Anterior cingulate cortex (tissue), 58 donors: ENCODE results near the gene TASP1.
A peak's percentile ranks its signal among the peaks of the same experiment; 100 is the strongest.

Experiments
- DNase-seq, 58 donors: peaks; one replicate each; lab custom pipeline; 2025; lab: John Stamatoyannopoulos, UW

TASP1 gene

DNA sequence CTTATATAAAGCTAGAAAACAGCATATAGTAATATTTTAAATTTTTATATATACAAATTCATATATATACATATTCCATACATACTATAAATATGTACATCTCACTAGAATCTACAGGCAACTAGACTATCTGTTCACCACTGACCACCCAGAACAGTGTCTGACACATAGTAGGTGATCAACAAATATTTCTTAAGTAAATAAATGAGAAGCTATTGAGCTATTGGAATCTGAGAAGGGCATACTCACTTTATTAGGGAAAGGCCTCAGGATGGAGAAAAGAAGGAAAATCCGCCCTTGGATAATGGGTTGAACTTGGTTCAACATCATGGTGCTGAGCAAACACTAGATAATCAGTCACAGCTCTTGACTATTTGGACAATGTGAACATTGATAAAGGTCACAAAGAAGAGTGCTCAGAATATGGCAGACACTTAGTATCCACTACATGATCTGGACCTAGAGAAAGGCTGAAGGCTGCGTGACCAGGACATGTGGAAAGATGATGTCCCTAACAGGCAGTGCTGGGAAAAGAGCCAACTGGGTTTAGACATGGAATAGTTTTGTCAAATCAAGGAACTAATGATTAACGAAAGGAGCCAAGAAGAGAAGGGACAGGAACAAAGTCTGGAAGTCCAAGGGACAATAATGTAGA lies 186.1 kb downstream of the TASP1 start:
- DNase-seq = no peak

- DNase-seq = no peak
These were observed 188.8 kb downstream of the TASP1 start for GRCh38 chr20:13449868-13450434.

DNA sequence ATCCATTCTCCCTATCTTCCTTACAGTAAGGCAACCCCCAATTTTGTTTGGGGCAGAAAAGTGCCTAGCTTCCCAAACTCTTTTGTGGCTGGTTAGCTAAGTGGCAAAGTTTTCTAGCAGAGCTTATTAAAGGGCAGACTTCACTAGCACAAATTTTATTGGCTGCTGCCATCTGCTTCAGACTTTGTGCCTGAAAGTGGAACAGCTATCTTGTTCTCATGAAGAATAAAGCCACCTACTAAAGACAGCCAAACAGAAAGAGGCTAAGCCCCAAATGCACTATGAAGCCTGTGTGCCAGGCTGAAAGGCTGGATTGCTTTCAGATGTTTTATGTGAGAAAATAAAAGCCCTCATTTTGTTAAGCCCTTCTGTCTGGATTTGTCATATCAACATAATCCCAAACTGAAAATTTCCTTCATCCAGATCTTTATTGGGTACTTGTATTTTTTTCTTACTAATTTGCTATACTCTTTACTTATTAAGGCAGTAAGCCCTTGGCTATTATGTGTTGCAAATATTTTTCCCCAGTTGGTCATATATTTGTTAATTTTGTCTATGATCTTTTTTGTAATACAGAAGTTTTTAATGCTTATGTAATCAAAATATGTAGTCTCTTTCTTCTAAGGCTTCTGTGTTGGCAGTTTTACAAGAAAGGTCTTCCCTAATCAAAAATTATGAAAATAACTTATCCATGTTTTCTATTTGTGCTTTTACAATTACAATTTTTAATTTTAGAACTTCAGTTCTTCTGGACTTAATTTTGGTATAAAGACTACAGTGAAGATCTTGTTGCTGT lies 191.1 kb downstream of the TASP1 start:
- DNase-seq = peak in 6 of 58 donors; percentile 0 to 8 (median 2)

DNA sequence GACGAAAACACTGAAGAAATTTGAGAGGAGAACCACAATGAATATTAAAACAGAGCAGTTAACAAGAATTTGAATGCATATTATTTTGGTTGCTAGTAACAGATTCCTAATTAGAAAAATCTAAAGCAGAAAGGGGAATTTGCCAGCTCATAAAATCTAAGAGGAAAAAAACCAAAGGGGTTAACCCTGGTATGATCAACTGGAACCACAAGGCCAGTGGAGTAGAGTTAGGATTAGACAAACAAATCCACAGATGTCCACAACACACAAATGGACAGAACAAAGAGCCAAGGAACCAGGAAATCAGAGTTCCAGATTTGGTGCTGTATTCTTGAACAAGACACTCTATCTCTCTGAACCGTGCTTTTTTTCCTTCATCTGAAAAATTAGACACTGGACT lies 195.0 kb downstream of the TASP1 start:
- no peak for DNase-seq

- no peak for DNase-seq
These were observed 195.7 kb downstream of the TASP1 start for GRCh38 chr20:13442986-13443385.

DNA sequence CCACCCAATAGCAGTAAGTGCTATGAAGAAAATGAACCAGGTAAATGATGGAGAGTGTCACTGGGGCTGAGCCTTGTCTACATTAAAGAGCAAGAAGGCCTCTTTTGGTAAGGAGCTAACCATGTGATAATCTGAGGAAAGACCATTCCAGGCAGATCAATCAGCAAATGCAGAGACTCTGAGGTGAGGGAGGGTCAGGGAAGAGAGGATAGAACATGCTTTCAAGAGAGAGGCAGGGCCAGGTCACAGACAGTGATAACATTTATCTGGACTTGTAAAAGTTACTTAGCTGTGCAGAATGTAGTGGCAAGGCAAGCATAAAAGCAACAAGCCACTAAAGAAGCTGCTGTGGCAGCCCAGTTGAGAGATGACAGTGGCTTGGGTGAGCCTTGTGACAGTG lies 197.3 kb downstream of the TASP1 start:
- no peak for DNase-seq

DNA sequence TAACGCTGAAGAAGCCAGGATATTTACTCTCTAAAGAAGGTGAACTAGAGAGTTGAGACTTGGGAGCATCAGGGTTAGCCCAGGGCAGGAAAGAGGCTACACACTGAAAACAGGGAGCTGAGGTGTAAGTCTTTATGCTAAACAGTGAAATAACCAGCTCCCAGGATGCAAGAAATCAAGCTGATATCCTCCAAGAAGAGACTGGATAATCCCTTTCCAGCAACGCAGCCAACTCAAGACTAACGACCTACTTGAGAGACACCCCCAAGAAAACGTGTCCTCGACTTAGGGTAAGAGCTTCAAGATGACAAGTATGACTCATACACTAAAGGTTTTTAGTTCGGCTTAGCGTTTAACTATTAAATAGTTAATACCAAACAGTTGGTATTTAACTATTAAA lies 202.2 kb downstream of the TASP1 start:
- no peak for DNase-seq

DNA sequence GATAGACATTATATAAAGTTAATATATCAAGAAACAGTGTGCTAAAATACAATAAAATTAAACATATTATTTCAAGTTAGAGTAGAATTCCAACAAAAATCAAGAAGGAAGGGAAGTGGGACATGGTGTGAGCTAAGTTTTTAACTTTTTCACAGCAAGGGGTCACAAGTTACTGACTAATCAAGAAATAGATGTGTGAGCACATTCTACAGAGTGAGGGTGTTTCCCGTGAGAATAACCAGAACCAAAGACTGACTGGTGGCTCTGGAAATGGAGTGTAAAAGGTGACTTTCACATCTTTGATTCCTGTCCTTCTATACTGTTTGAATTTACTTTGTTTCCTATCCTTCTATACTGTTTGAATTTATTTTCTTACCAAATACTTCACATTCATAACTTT lies 206.6 kb downstream of the TASP1 start:
- no peak for DNase-seq

DNA sequence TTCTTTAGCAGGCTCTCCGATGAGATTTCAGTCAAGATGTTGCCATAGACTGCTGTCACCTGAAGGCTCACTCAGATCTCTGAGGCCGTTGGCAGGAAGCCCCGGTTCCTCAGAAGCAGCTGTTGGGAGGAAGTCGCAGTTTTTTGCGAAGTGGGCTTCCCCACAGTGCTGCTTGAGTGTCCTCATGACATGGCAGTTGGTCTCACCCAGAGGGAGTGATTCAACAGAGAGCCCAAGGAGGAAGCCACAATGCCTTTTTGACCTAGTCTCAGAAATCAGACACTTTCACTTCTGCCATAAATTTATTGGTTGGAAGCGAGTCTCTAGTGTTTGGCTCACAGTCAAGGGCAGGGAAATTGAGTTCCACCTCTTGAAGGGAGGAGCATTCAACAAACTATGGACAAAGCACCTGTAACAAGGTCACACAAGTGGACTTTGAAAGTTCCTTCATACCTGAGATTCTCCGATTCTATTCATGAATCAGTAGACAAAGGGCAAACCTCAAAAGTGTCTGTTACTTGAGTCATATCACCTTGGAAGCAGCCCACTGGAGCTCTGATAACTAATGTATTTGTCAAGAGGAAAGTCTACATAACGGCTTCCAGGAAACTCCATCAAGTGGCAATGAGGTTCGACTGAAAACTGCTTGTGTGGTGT lies 208.3 kb downstream of the TASP1 start:
- no peak for DNase-seq

DNA sequence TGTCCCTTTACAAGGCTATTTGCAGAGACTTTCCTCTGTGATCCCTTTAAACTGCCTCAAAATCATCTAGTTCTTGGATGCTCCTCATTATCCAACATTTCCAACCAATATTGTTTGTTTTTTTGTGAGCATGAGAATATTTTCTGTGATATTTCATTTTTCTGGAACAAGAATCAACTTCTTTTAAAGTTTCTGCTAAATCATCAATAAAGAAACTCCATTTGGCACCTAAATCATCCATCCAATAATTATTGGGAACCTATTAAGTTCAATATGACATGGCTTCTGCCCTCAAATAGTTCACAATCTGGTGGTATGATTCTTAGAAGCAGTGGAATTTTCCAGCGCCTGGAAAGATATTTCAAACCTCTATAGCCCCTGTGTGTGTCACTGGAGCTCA lies 210.0 kb downstream of the TASP1 start:
- no peak for DNase-seq

DNA sequence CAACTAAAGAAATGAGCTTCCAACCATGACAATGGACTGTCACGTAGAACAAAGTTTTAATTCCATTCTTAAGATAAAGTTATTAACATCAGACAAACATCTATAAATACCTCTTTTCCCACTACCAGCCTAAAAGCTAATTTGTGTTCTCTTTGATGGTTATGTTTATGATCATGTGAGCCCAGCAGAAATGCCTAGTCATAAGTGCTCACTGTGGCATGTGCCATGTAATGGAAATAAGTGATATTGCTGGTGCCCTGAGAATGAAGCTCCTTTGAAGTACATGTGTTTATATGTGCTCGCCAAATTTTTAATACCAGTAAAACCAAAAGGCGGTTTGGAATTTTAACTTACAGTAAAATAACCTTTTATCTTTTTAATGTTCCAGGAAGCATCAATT lies 211.9 kb downstream of the TASP1 start:
- no peak for DNase-seq

DNA sequence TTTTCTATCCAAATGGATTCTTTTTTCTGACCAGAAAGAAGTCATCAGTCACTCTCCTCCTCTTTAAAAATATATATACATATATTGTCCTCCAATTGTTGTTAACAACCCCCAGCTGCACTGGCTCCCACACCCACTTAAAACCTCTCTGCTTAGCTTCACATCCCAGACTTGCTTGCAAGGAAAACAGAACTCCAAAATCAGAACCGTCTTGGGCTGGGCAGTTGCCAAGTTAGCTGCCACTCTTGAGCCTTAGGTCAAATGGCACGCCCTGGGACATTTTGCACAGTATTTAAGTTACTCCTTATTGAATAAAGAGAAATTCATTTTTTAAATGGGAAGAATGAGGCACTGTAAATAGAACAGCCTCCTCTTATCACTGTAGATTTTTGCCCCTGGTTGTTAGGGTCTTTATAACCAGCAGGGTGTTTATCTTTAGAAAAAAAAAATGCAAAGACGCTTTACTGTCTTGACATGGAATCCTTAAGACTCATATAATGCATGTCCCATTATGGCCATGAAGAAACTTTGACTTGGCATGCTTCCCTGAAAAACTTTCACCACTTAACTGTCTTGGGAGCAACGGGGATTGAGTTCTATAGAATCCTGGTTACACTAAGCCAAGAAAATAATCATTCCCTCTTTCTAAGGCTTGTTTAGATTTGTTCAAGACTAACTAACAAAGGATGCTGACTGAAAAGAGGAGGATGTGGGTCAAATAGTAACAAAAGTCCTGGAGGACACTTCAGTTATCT lies 213.2 kb downstream of the TASP1 start:
- no peak for DNase-seq

GRCh38 chr20:13424174-13424833 lies 214.4 kb downstream of the TASP1 start:
- no peak for DNase-seq

DNA sequence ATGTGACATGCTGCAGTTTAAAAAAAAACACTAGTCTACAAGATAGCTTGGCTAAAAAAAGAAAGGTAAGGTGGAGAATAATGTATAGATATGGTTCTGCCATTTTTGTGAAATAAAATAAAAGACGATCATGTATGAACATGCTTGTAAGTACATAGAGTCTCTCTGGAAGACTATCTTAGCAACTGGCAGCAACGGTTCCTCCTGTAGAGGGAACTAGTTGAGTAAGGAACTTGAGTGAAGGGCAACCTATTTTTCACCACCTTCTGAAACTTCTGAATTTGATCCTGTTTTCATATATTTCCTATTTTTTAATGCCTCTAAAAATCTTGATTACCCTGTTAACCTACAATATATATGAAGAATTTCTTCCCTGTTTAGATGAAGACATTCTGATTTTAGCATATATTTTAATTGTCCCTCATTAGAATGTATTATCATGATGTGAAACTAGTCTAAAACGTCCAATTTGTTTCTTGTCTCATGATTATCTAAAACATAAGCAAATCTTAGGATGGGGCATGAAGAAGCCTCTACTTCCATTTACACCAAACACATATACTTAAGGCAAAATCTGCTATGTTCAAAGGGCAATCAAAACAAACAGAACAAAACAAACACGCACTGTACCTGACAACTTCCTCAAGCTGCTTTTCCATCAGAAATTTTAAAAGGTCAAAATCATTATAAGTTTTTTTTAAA lies 215.1 kb downstream of the TASP1 start:
- DNase-seq = no peak

GRCh38 chr20:13422637-13423036 lies 216.1 kb downstream of the TASP1 start:
- DNase-seq = no peak

DNA sequence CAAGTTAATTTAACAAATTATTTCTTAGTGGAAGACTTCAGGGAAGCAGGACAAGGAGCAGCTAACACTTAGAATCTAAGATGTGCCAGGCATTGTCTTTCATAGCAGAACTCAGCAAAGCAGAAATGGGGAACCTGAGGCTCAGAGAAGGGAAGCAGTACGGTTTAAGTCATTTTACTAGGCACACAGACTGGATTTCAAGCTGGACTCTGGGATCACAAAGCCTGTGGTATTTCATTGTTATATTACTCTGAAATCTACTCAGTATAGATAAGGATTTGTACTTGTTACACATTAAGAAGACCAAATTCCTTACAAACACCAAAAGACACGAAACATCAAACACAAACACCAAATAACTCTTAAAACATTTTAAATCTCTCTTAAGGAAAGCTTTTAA lies 218.1 kb downstream of the TASP1 start:
- no peak for DNase-seq

- no peak for DNase-seq
These were observed 219.3 kb downstream of the TASP1 start for GRCh38 chr20:13419477-13419876.

DNA sequence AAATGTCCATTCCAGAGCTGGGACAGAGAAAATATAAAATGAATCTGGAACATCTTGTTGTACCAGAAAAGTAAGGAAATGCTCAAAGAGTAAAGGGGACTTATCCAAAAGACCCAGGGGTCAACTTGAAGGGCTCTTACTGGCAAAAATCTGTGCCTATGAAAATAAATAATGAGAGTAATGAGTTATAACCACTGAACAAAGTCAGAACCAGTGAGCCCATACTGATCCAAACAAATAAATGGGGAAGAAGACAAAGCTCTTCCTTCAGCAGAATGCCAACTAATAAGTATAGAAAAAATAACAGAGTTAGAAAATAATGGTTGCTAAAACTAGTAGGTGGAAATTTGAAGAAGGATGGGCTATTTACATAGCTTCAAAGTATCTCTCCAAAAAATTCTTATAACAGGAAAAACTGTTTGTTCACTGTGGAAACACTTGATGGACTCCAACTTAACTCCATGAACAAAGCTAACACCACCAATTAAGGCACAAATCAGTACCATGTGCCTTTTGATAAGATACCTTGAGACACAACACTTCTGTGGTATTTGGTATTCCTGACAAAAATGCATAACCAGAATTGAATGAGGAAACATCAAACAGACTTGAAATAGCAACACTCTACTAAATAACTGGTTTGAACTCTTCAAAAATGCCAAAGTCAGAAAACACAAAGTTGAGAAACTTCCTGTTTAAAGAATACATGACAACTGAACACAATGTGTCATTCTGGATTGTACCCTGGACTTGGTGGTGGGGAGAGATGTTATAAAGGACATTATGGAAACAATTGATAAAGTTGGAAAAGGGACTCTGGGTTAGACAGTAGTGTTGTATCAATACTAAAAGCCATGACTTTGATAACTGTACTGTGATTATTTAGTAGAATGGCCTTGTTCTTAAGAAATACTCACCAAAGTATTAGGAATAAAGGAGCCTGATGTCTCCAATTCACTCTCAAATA lies 220.2 kb downstream of the TASP1 start:
- DNase-seq = no peak
